OCI-LY1 (cell line): ENCODE measurements around the gene SMR3B.

Experiments
- CTCF ChIP-seq: fragments of 200-600 bp; sonication (generic), shearing (Covaris generic); IDR thresholded peaks from 2 replicates; pipeline ENCODE4 v1.5.1; 2017; ENCODE audit warnings: mild to moderate bottlenecking, antibody characterized with exemption, low read length, moderate library complexity, mixed read lengths
- EZH2 ChIP-seq: fragments of 200-600 bp; sonication (generic), shearing (Covaris generic); IDR thresholded peaks from 2 replicates; pipeline ENCODE4 v1.8.0; 2017; ENCODE audit warnings: borderline replicate concordance, mixed run types, mild to moderate bottlenecking, antibody characterized with exemption, low read length, moderate library complexity, mixed read lengths

DNA sequence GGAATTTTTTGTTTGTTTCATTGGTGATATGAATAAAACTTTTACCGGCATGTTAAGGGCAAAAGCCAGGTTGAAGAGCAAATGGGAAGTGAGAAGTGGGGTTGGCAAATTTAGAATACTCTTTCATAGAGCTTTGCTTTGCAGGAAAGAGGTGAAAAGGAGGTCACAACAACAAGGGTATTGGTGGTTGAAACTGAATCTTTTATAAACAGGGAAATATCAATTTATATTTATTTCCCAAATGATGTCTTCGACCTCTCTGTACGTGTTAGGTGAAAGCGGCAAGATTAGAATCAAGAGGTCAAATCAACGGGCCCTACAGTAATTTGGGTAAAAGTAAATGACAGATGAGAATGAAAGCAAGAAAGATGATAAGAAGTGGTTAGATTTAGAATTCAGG is 18.9 kb upstream of the SMR3B start:
- TF ChIP-seq CTCF: no peak
- TF ChIP-seq EZH2: no peak
